SHP77 (cell line): Measurements from ENCODE around the gene RIPPLY1.

Experiments used
- DNase-seq, 2 experiments: peaks; one replicate each; lab custom pipeline; 2025; lab: John Stamatoyannopoulos, UW

The RIPPLY1 gene

GRCh38 chrX:106903291-106903824 lies at the start of gene RIPPLY1:
TSS of gene RIPPLY1 (minus strand) at chrX:106903341. CDS start at chrX:106903287, 54 bp downstream.
- DNase-seq: no peak

GRCh38 chrX:106952538-106952937 lies 49.4 kb upstream of the RIPPLY1 start:
- DNase-seq: no peak

GRCh38 chrX:106952089-106952488 lies 48.9 kb upstream of the RIPPLY1 start:
- DNase-seq: no peak

- DNase-seq: no peak
Observed at GRCh38 chrX:106951230-106951629, 48.1 kb upstream of the RIPPLY1 start.

GRCh38 chrX:106950381-106950780 lies 47.2 kb upstream of the RIPPLY1 start:
- no peak for DNase-seq

- DNase-seq: no peak
Observed at GRCh38 chrX:106949366-106949765, 46.2 kb upstream of the RIPPLY1 start.

GRCh38 chrX:106948641-106949040 lies 45.5 kb upstream of the RIPPLY1 start:
- no peak for DNase-seq

- DNase-seq: no peak
Observed at GRCh38 chrX:106946464-106946863, 43.3 kb upstream of the RIPPLY1 start.

- DNase-seq: no peak
Observed at GRCh38 chrX:106940068-106940467, 36.9 kb upstream of the RIPPLY1 start.

GRCh38 chrX:106939566-106939965 lies 36.4 kb upstream of the RIPPLY1 start:
- no peak for DNase-seq

GRCh38 chrX:106936246-106936645 lies 33.1 kb upstream of the RIPPLY1 start:
- no peak for DNase-seq

- no peak for DNase-seq
Observed at GRCh38 chrX:106935175-106935574, 32.0 kb upstream of the RIPPLY1 start.

GRCh38 chrX:106933538-106933961 lies 30.4 kb upstream of the RIPPLY1 start:
- DNase-seq: no peak

GRCh38 chrX:106932960-106933537 lies 29.9 kb upstream of the RIPPLY1 start:
- DNase-seq: no peak

GRCh38 chrX:106932492-106932923 lies 29.4 kb upstream of the RIPPLY1 start:
- DNase-seq: no peak

- no peak for DNase-seq
Observed at GRCh38 chrX:106931831-106932491, 28.8 kb upstream of the RIPPLY1 start.

GRCh38 chrX:106928227-106928626 lies 25.1 kb upstream of the RIPPLY1 start:
- no peak for DNase-seq

GRCh38 chrX:106927700-106928099 lies 24.6 kb upstream of the RIPPLY1 start:
- no peak for DNase-seq

- no peak for DNase-seq
Observed at GRCh38 chrX:106927023-106927422, 23.9 kb upstream of the RIPPLY1 start.

GRCh38 chrX:106921637-106922036 lies 18.5 kb upstream of the RIPPLY1 start:
- no peak for DNase-seq

GRCh38 chrX:106919932-106920452 lies 16.9 kb upstream of the RIPPLY1 start, which contains the start of gene CLDN2:
TSS of gene CLDN2 (plus strand) at chrX:106920402. CDS start at chrX:106928229, 7,827 bp downstream.
- no peak for DNase-seq

- no peak for DNase-seq
Observed at GRCh38 chrX:106917830-106918500, 14.8 kb upstream of the RIPPLY1 start.

GRCh38 chrX:106912864-106913263 lies 9.7 kb upstream of the RIPPLY1 start:
- DNase-seq: no peak
